ENCODE measurements around the gene OR4Q3.
"Not testable (repeated sequence)": the region's sequence is repeated elsewhere in the genome, so short reads cannot be mapped to it uniquely, and the experiment has no call there.

Gene OR4Q3

GRCh38 chr14:19743256-19743655, at the start of gene OR4Q3:
TSS of gene OR4Q3 (plus strand) at chr14:19743571.
- DNase-seq (ENCODE audit: low read depth in 2 of 2): no peak

GRCh38 chr14:19729359-19729758, 14.0 kb upstream of the OR4Q3 start:
- no peak for DNase-seq (ENCODE audit: low read depth in 2 of 2)

DNA sequence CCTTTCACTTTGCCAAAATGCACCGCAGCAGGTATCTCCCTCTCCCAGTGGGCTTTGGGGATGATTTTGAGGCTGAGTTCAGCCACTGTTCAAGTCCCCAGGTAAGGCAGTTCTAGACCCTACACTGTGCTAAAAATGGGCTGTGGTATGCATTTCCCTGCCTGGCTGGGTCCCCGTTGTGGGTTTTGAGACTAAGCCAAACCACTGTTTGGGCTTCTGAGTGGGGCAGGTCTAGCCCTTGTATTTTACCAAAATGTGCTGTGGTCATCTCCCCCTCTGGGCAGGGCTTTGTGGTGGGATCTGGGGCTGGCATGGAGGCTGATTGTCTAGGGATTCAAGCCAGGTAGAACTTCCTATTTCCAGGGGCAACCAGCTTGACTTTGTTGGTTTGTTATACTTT, 13.6 kb upstream of the OR4Q3 start:
- no peak for DNase-seq (ENCODE audit: low read depth in 2 of 2)

- DNase-seq (ENCODE audit: low read depth in 2 of 2): not testable (repeated sequence)
Observed at GRCh38 chr14:19733893-19734292, 9.5 kb upstream of the OR4Q3 start.

GRCh38 chr14:19752316-19752715, 8.9 kb downstream of the OR4Q3 start:
- not testable (repeated sequence) for DNase-seq (ENCODE audit: low read depth in 2 of 2)

DNA sequence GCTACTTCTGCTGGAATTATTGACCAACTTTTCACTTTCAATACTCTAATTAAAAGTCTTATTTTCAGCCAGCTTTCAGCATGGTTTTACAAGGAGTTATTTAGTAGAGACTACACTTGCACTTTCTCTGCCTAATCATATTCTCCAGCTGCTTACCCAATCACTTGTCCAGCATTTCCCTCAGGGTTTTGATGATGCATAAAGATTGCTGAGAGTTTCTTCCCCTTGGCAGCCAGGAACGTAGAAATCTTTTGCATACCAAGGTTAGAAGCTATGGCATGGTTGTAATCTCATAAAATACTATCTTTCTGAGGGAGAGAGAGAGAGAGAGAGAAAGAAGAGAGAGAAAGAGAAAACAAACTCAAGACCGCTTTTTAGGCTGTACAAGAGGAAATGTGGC, 10.8 kb downstream of the OR4Q3 start:
- DNase-seq (ENCODE audit: low read depth in 2 of 2): no peak

- not testable (repeated sequence) for DNase-seq (ENCODE audit: low read depth in 2 of 2)
Observed at GRCh38 chr14:19771491-19771890, 28.1 kb downstream of the OR4Q3 start.

GRCh38 chr14:19771895-19772430, 28.6 kb downstream of the OR4Q3 start:
- DNase-seq (ENCODE audit: low read depth in 2 of 2): no peak

DNA sequence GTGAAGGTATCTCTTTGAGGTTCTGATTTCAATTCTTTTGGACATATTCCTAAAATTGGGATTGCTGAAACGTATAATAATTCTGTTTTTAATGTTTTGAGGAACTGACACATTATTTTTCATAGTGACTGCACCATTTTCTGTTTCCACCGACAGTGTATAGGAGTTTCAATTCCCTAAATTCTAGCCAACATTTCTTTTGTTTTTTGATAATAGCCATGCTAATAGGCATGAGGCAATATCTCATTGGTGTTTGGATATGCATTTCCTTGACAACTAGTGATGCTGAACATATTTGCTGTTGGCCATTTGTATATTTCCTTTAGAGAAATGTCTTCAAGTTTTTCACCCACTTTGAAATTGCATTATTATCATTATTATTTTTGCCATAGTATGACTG, 29.1 kb downstream of the OR4Q3 start:
- not testable (repeated sequence) for DNase-seq (ENCODE audit: low read depth in 2 of 2)

DNA sequence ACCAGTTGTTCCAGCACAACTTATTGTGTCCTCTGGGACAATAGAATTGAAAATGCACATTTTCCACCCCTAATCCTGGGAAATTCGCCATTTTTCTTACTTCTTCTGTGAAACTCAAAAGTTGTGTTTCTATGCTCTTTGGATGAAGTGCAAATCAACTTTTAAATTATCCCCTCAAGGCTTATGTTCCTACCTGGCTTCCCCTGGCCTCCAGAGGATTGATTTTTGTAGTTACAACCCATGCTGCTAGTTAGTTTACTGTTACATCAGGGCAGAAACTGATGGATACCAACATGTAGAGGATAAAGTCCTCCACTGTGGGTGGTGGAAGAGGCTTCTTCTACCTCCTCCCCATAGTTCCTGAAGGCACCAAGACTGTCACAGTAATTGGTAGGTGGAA, 29.8 kb downstream of the OR4Q3 start, which contains the start of gene OR4M1:
TSS of gene OR4M1 (plus strand) at position 301 of the 400 bp plus-strand sequence. CDS start 6,819 bp downstream, outside the sequence.
- DNase-seq (ENCODE audit: low read depth in 2 of 2): not testable (repeated sequence)

- DNase-seq (ENCODE audit: low read depth in 2 of 2): no peak
Observed at GRCh38 chr14:19775587-19775986, 32.2 kb downstream of the OR4Q3 start.

DNA sequence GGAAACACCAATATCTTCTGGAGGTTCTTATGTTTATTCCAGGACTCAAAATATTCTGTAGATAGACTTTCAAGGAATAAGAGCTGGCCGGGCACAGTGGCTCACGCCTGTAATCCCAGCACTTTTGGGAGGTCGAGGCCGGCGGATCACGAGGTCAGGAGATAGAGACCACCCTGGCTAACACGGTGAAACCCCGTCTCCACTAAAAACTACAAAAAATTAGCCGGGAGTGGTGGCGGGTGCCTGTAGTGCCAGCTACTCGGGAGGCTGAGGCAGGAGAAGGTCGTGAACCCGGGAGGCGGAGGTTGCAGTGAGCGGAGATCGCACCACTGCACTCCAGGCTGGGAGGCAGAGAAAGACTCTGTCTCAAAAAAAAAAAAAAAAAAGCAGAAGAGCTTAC, 42.5 kb downstream of the OR4Q3 start:
- DNase-seq (ENCODE audit: low read depth in 2 of 2): not testable (repeated sequence)

DNA sequence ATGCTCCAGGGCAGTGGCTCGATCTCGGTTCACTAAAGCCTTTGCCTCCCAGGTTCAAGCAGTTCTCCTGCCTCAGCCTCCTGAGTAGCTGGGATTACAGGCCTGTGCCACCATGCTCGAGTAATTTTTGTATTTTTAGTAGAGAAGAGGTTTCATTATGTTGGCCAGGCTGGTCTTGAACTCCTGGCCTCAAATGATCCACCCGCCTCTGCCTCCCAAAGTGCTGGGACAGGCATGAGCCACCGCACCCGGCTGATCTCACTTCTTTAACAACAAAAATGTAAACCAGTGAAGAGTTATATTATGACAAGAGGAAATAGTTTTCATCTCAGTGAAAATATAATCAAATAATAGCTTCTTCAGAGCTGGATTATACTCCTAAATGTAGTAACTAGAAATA, 43.9 kb downstream of the OR4Q3 start:
- not testable (repeated sequence) for DNase-seq (ENCODE audit: low read depth in 2 of 2)

DNA sequence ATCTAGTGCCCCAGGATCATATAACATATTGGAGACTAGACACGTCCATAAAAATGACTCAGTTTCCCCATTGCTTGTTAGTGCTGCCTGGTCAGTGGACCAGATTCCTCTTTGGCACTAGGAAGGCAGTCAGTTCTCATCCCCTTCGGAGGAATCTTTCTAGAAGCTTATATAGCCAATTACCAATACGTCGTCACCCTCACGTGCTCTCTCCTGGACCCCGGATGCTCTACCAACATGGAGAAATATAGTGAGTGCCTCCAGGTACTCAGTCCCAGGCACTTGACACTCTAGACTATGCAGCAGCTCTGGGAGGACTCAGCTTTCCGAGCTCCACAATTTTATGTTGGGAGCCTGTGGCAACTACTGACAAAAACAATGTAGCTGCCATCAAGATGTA, 44.8 kb downstream of the OR4Q3 start:
- DNase-seq (ENCODE audit: low read depth in 2 of 2): not testable (repeated sequence)

DNA sequence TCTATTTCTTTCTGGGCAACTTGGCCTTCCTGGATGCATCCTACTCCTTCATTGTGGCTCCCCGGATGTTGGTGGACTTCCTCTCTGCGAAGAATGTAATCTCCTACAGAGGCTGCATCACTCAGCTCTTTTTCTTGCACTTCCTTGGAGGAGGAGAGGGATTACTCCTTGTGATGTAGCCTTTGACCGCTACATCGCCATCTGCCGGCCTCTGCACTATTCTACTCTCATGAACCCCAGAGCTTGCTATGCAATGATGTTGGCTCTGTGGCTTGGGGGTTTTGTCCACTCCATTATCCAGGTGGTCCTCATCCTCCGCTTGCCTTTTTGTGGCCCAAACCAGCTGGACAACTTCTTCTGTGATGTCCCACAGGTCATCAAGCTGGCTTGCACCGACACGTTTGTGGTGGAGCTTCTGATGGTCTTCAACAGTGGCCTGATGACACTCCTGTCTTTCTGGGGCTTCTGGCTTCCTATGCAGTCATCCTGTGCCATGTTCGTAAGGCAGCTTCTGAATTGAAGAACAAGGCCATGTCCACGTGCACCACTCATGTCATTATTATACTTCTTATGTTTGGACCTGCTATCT, 53.2 kb downstream of the OR4Q3 start:
- not testable (repeated sequence) for DNase-seq (ENCODE audit: low read depth in 2 of 2)

Measured in stimulated activated CD4-positive, alpha-beta T cell treated with anti-CD3 and anti-CD28 coated beads, Interleukin-1b, Interleukin-23, amount 100 ng/mL, for 4 hours (primary cell).